GM18519 (cell line): Measurements from ENCODE around the gene CNIH1.
A peak's percentile ranks its signal among the peaks of the same experiment; 100 is the strongest.
"Not testable (repeated sequence)": the region's sequence is repeated elsewhere in the genome, so short reads cannot be mapped to it uniquely, and the experiment has no call there.

Source experiments
- ATAC-seq: cut with Tn5 transposase; IDR thresholded peaks from one replicate; pipeline ENCODE4 v1.9.1; 2021; ENCODE audit warnings: mild to moderate bottlenecking, moderate library complexity; ENCODE audit not compliant: unreplicated experiment, low FRiP score

CNIH1 gene

GRCh38 chr14:54437954-54438353, 3.2 kb downstream of the CNIH1 start:
- ATAC-seq = not testable (repeated sequence)

- ATAC-seq = peak; percentile 52
Observed at GRCh38 chr14:54435500-54435981, 5.6 kb downstream of the CNIH1 start.

GRCh38 chr14:54428527-54428926, 12.6 kb downstream of the CNIH1 start:
- ATAC-seq = no peak

- no peak for ATAC-seq
Observed at GRCh38 chr14:54427871-54428270, 13.3 kb downstream of the CNIH1 start.

- no peak for ATAC-seq
Observed at GRCh38 chr14:54425537-54426274, 15.5 kb downstream of the CNIH1 start.

GRCh38 chr14:54425068-54425467, 16.1 kb downstream of the CNIH1 start:
- ATAC-seq = no peak

GRCh38 chr14:54424479-54424901, 16.7 kb downstream of the CNIH1 start:
- no peak for ATAC-seq

GRCh38 chr14:54423991-54424390, 17.2 kb downstream of the CNIH1 start:
- ATAC-seq = no peak

GRCh38 chr14:54420478-54421142, 20.6 kb downstream of the CNIH1 start:
- no peak for ATAC-seq

- ATAC-seq = no peak
Observed at GRCh38 chr14:54411371-54411770, 29.8 kb downstream of the CNIH1 start.

GRCh38 chr14:54410215-54410614, 31.0 kb downstream of the CNIH1 start:
- ATAC-seq = no peak

GRCh38 chr14:54403401-54404005, 37.7 kb downstream of the CNIH1 start:
- ATAC-seq = not testable (repeated sequence)

GRCh38 chr14:54399560-54399959, 41.6 kb downstream of the CNIH1 start:
- no peak for ATAC-seq

- peak; percentile 96 for ATAC-seq
Observed at GRCh38 chr14:54396493-54397335, 44.5 kb downstream of the CNIH1 start, which contains the start of gene CDKN3. Gene CDKN3, plus strand, starts transcription at chr14:54397007. Its CDS starts 62 bp downstream, at chr14:54397069.

GRCh38 chr14:54396183-54396492, 45.0 kb downstream of the CNIH1 start:
- no peak for ATAC-seq

- ATAC-seq = no peak
Observed at GRCh38 chr14:54395716-54396115, 45.5 kb downstream of the CNIH1 start.

- no peak for ATAC-seq
Observed at GRCh38 chr14:54395284-54395683, 45.9 kb downstream of the CNIH1 start.

GRCh38 chr14:54394596-54394995, 46.6 kb downstream of the CNIH1 start:
- ATAC-seq = no peak

- ATAC-seq = not testable (repeated sequence)
Observed at GRCh38 chr14:54392986-54393884, 47.9 kb downstream of the CNIH1 start.
